AG09309 (cell line): ENCODE data around the gene ZNF445.
"Not testable (repeated sequence)": the region's sequence is repeated elsewhere in the genome, so short reads cannot be mapped to it uniquely, and the experiment has no call there.

Experiments used
- DNase-seq: peaks from one replicate; pipeline ENCODE4 v3.0.0-alpha.2; 2010; ENCODE audit warnings: low read depth
- H3K4me3 ChIP-seq: 2 replicates; pipeline ENCODE4 v1.5.1; 2011; ENCODE audit warnings: mild to moderate bottlenecking, low read depth, low read length, moderate library complexity; ENCODE audit not compliant: control insufficient read depth
- TF ChIP-seq, protein P1 (sequence below): IDR thresholded peaks from 2 replicates; pipeline ENCODE4 v1.5.1; 2011; ENCODE audit warnings: mild to moderate bottlenecking, low read depth, low read length, inconsistent platforms; ENCODE audit not compliant: insufficient read depth, control insufficient read depth; ENCODE audit errors: missing control alignments

ZNF445 gene

DNA sequence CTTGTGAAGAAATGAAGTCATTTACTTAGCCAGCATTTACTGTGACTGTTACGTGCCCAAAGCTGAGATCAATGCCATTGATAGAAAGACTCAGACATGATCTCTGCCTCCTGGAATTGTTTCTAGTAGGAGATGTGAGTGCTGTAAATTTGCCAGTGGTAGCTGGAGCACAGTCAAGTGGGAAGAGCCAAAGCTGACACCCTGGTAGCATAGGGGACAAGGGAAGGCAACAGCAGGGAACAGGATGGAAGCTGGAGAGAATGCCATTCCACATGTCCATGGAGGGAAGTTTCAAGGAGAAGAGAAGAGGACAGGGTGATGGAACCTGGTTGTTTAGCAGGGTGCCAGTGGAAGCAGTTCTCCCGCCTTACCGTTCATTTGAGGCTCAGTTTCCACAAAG, 74.9 kb downstream of the ZNF445 start:
- DNase-seq = no peak
- H3K4me3 ChIP-seq = no peak overlapping the region
- TF ChIP-seq, protein P1, sequence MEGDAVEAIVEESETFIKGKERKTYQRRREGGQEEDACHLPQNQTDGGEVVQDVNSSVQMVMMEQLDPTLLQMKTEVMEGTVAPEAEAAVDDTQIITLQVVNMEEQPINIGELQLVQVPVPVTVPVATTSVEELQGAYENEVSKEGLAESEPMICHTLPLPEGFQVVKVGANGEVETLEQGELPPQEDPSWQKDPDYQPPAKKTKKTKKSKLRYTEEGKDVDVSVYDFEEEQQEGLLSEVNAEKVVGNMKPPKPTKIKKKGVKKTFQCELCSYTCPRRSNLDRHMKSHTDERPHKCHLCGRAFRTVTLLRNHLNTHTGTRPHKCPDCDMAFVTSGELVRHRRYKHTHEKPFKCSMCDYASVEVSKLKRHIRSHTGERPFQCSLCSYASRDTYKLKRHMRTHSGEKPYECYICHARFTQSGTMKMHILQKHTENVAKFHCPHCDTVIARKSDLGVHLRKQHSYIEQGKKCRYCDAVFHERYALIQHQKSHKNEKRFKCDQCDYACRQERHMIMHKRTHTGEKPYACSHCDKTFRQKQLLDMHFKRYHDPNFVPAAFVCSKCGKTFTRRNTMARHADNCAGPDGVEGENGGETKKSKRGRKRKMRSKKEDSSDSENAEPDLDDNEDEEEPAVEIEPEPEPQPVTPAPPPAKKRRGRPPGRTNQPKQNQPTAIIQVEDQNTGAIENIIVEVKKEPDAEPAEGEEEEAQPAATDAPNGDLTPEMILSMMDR = no peak

DNA sequence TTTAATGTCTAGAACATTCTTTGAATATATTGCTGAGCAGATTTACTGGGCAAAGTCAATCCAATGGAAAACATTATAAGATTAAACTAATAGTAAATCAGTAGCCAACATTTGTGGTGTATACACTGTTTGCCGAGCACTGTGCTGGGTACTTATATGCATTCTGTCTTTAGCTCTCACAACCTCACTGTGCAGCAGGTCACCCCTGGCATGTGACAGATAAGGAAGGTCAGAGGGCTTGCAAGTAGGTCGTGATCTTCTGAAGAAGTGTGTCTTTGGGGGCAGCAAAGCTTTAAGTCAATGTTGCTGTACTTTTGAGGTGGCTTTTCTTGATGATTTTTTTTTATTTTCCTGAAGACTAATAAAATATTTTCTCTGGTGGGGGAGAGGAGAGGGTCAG, 76.7 kb downstream of the ZNF445 start:
- DNase-seq = no peak
- no peak overlapping the region for H3K4me3 ChIP-seq
- TF ChIP-seq, protein P1 = no peak

DNA sequence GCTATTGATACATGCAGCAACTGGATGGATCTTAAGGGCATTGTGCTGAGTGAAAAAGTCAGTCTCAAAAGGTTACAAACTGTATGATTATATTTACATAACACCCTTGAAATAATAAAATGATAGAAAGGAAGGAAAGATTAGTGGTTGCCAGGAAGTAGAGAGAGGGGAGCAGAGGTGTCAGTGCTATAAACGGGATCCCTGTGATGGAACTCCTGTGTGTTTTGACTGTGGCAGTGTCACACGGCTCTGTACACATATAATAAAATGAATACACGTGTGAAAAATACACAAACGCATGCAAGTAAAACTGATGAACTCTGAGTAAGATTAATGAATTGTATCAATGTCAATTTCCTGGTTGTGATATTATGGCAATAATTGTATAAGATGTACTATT, 78.6 kb downstream of the ZNF445 start:
- no peak for DNase-seq
- H3K4me3 ChIP-seq = no peak overlapping the region
- TF ChIP-seq, protein P1 = no peak

DNA sequence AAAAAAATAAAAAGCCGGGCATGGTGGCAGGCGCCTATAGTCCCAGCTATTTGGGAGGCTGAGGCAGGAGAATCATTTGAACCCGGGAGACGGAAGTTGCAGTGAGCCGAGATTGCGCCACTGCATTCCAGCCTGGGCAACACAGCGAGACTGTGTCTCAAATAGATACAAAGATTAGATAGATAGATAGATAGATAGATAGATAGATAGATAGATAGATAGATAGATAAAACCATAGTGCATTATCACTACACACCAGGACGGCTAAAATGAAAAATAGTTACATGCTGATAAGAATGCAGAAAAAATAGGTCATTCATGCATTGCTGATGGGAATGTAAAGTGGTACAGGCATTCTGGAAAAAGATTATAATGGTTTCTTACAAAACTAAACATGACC, 79.2 kb downstream of the ZNF445 start:
- H3K4me3 ChIP-seq, DNase-seq: not testable (repeated sequence)

DNA sequence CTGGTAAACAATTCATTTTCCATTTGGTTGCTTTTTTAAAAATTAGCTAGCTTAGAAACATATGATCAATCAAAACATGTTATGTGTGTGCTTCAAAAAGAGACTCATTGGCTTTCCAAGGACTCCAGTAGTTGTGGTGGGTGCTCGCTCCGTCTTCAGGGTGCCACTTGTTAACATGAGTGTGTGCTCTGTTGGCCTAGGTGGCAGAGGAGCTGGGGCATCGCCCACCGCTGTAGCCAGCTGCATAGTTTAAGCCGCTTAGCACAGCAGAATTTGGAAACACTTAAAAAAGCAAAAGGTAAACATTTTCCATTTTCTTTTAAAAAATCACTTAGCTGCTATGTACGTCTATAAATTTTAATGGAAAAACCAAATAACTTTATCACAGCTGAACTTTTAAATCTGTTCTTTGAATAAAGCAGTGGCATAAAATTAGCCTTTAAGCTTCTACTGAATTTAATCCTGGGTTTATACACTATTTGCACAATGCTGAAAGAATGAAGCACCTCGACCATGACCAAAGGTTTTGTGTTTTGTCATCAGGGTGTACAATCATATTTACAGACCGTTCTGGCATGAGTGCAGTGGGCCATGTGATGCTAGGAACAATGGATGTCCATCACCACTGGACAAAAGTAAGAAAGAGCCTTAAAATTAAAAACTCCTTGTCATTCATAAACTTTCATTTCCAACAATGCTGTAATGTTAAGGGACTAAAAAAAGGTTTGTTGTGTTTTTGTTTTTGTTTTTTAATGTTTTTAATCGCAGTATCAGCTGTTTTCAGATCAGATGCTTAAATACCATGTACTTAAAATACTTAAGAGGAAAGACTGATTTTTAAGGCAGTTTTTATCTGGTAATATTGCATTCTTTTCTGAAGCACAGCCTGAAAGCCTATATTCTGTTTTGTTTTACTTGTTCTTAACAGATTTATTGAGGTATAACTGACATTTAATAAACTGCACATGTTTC, 81.0 kb downstream of the ZNF445 start:
- DNase-seq = no peak
- H3K4me3 ChIP-seq = no peak overlapping the region
- TF ChIP-seq, protein P1 = no peak

DNA sequence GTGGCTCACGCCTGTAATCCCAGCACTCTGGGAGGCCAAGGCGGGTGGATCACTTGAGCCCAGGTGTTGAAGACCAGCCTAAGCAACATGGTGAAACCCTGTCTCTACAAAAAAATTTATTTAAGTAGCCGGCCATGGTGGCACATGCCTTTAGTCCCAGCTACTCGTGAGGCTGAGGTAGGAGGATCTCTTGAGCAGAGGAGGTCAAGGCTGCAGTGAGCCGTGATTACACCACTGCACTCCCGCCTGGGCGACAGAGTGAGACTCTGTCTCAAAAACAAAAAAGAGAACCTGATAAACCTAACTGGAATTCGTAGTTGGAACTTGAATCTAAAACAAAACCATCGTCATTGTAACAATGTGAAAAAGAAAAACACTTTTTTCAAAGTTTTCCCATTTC, 81.8 kb downstream of the ZNF445 start:
- DNase-seq = no peak
- TF ChIP-seq, protein P1 = no peak

DNA sequence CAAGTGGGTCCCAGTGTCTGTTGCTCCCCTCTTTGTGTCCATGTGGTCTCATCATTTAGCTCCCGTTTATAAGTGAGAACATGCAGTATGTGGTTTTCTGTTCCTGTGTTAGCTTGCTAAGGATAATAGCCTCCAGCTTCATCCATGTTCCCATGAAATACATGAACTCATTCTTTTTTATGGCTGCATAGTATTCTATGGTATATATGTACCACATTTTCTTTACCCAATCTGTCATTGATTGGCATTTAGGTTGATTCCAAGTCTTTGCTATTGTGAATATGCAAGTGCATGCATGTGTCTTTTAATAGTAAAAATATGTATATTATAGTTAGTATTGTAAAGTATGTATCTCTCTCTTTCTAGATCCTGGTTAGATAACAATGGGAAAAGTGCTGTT, 85.0 kb downstream of the ZNF445 start:
- DNase-seq = no peak
- TF ChIP-seq, protein P1 = no peak
- H3K4me3 ChIP-seq = no peak overlapping the region

More for the DNA sequence above, 81.8 kb downstream of the ZNF445 start:
- H3K4me3 ChIP-seq = no peak overlapping the region
